Karpas-422 (cell line): ENCODE measurements around the gene MROH2A. TPM values are rescaled to one million over a fixed set of nuclear protein-coding genes. Genes with fewer than 3 reads are reported as not detected.

ENCODE experiments used
- DNase-seq: peaks from one replicate; pipeline ENCODE4 v3.0.0-alpha.2; 2015
- H2AFZ ChIP-seq: fragments of 200-600 bp; sonication (generic); 2 replicates; pipeline ENCODE4 v1.6.1; 2014; ENCODE audit warnings: antibody characterized with exemption, low read length, mixed read lengths
- H3K27ac ChIP-seq: fragments of 200-600 bp; sonication (generic); 2 replicates; pipeline ENCODE4 v1.5.1; 2014; ENCODE audit warnings: mild to moderate bottlenecking, low read length, moderate library complexity
- H3K27me3 ChIP-seq: fragments of 200-600 bp; sonication (generic); 2 replicates; pipeline ENCODE4 v1.6.1; 2014; ENCODE audit warnings: low read length, mixed read lengths
- H3K36me3 ChIP-seq: fragments of 200-600 bp; sonication (generic); 2 replicates; pipeline ENCODE4 v1.6.1; 2014; ENCODE audit warnings: low read length, mixed read lengths; ENCODE audit not compliant: insufficient read depth
- H3K4me1 ChIP-seq: fragments of 200-600 bp; sonication (generic); 2 replicates; pipeline ENCODE4 v1.6.1; 2014; ENCODE audit warnings: mild to moderate bottlenecking, low read length, mixed read lengths
- H3K4me2 ChIP-seq: fragments of 200-600 bp; sonication (generic); 2 replicates; pipeline ENCODE4 v1.6.1; 2014; ENCODE audit warnings: low read length, low read depth, mild to moderate bottlenecking; ENCODE audit not compliant: poor library complexity, severe bottlenecking
- H3K4me3 ChIP-seq: fragments of 200-600 bp; sonication (generic); 2 replicates; pipeline ENCODE4 v1.5.1; 2014; ENCODE audit warnings: mild to moderate bottlenecking, antibody characterized with exemption, low read length, mixed read lengths
- H3K79me2 ChIP-seq: fragments of 200-600 bp; sonication (generic); 2 replicates; pipeline ENCODE4 v1.6.1; 2014; ENCODE audit warnings: mild to moderate bottlenecking, low read length, mixed read lengths
- H3K9ac ChIP-seq: fragments of 200-600 bp; sonication (generic); 2 replicates; pipeline ENCODE4 v1.6.0; 2014; ENCODE audit warnings: low read length
- H3K9me2 ChIP-seq: fragments of 200-600 bp; sonication (generic), shearing (Covaris generic); replicated peaks from 2 replicates; pipeline ENCODE4 v1.6.0; 2014; ENCODE audit warnings: mild to moderate bottlenecking, low read length, moderate library complexity; ENCODE audit not compliant: insufficient read depth
- H3K9me3 ChIP-seq: fragments of 300-700, 200-600 bp; sonication (generic); 2 replicates; pipeline ENCODE4 v1.6.1; 2014; ENCODE audit warnings: low read length, mixed read lengths
- H4K20me1 ChIP-seq: fragments of 200-600 bp; sonication (generic); 2 replicates; pipeline ENCODE4 v1.6.1; 2014; ENCODE audit warnings: mild to moderate bottlenecking, antibody characterized with exemption, low read length, low read depth; ENCODE audit not compliant: insufficient read depth
- total RNA-seq: library from RNA; depleted of rRNA; stranded (reverse); fragments of >200 nt; shearing (Covaris generic); gene quantifications from 2 replicates; pipeline ENCODE4 v1.2.3, GENCODE V29; 2014; ENCODE audit warnings: low replicate concordance

Gene MROH2A
- total RNA-seq, 1 experiment from 2014 or later = 2.6 TPM

GRCh38 chr2:233799716-233800115 lies 21.6 kb downstream of the MROH2A start:
- DNase-seq = no peak
- H3K4me1 ChIP-seq = peaks cover 26% of the 10 kb centered on the region
- H2AFZ ChIP-seq = no peak overlapping the region
- H3K27me3 ChIP-seq = no peaks in the 10 kb centered on the region
- H3K79me2 ChIP-seq = no peaks in the 10 kb centered on the region
- no peak overlapping the region for H3K27ac ChIP-seq
- no peak overlapping the region for H3K4me2 ChIP-seq
- no peaks in the 10 kb centered on the region for H3K9me2 ChIP-seq
- H3K36me3 ChIP-seq = no peaks in the 10 kb centered on the region
- no peaks in the 10 kb centered on the region for H4K20me1 ChIP-seq
- no peaks in the 10 kb centered on the region for H3K9me3 ChIP-seq
- H3K9ac ChIP-seq = no peak overlapping the region
- no peak overlapping the region for H3K4me3 ChIP-seq

GRCh38 chr2:233800208-233800607 lies 22.1 kb downstream of the MROH2A start:
- Histone ChIP-seq H3K27ac (no peak overlapping the region), H3K4me3 (no peak overlapping the region), H3K9ac (no peak overlapping the region), H3K36me3 (no peaks in the 10 kb centered on the region), H3K79me2 (no peaks in the 10 kb centered on the region), H3K9me3 (no peaks in the 10 kb centered on the region), H3K27me3 (no peaks in the 10 kb centered on the region), H3K4me2 (no peak overlapping the region), H4K20me1 (no peaks in the 10 kb centered on the region), H2AFZ (no peak overlapping the region), H3K9me2 (no peaks in the 10 kb centered on the region), H3K4me1 (peaks cover 31% of the 10 kb centered on the region)
- DNase-seq = no peak

- Histone ChIP-seq H3K27ac (no peak overlapping the region), H2AFZ (no peak overlapping the region), H3K9ac (peak overlapping the region; percentile 32), H3K4me2 (peak overlapping the region; percentile 56), H3K9me3 (no peaks in the 10 kb centered on the region), H3K4me1 (peaks cover 43% of the 10 kb centered on the region), H3K36me3 (no peaks in the 10 kb centered on the region), H4K20me1 (no peaks in the 10 kb centered on the region), H3K4me3 (peak overlapping the region; percentile 5; the same call in 1 of the 2 replicates), H3K27me3 (no peaks in the 10 kb centered on the region), H3K79me2 (no peaks in the 10 kb centered on the region), H3K9me2 (no peaks in the 10 kb centered on the region)
- DNase-seq = peak; percentile 83
Measured at GRCh38 chr2:233801357-233802131, 23.4 kb downstream of the MROH2A start.

- DNase-seq = no peak
- Histone ChIP-seq H3K9me2 (no peaks in the 10 kb centered on the region), H3K4me2 (peak overlapping the region; percentile 56), H3K9me3 (no peaks in the 10 kb centered on the region), H3K36me3 (no peaks in the 10 kb centered on the region), H3K27ac (no peak overlapping the region), H3K4me1 (peaks cover 43% of the 10 kb centered on the region), H2AFZ (no peak overlapping the region), H3K9ac (peak overlapping the region; percentile 32; the same call in 1 of the 2 replicates), H3K27me3 (no peaks in the 10 kb centered on the region; the same call in 1 of the 2 replicates), H3K79me2 (no peaks in the 10 kb centered on the region), H4K20me1 (no peaks in the 10 kb centered on the region), H3K4me3 (peak overlapping the region; percentile 5; the same call in 1 of the 2 replicates)
Measured at GRCh38 chr2:233802132-233802815, 24.1 kb downstream of the MROH2A start.

- Histone ChIP-seq H3K36me3 (no peaks in the 10 kb centered on the region), H3K9me3 (no peaks in the 10 kb centered on the region), H2AFZ (no peak overlapping the region), H3K4me3 (no peak overlapping the region), H3K9me2 (no peaks in the 10 kb centered on the region), H3K4me2 (no peak overlapping the region), H4K20me1 (no peaks in the 10 kb centered on the region), H3K27ac (no peak overlapping the region), H3K27me3 (no peaks in the 10 kb centered on the region; the same call in 1 of the 2 replicates), H3K9ac (no peak overlapping the region), H3K79me2 (no peaks in the 10 kb centered on the region), H3K4me1 (peaks cover 43% of the 10 kb centered on the region)
- no peak for DNase-seq
Measured at GRCh38 chr2:233803292-233803911, 25.3 kb downstream of the MROH2A start.

GRCh38 chr2:233803994-233804393 lies 25.9 kb downstream of the MROH2A start:
- Histone ChIP-seq H3K9me2 (no peaks in the 10 kb centered on the region), H3K4me1 (peaks cover 43% of the 10 kb centered on the region), H3K4me3 (no peak overlapping the region), H3K27ac (no peak overlapping the region), H3K4me2 (no peak overlapping the region), H3K9me3 (no peaks in the 10 kb centered on the region), H4K20me1 (no peaks in the 10 kb centered on the region), H3K27me3 (no peaks in the 10 kb centered on the region; the same call in 1 of the 2 replicates), H3K36me3 (no peaks in the 10 kb centered on the region), H3K9ac (no peak overlapping the region), H2AFZ (no peak overlapping the region), H3K79me2 (no peaks in the 10 kb centered on the region)
- no peak for DNase-seq

- Histone ChIP-seq H3K27me3 (no peaks in the 10 kb centered on the region; the same call in 1 of the 2 replicates), H3K9me3 (no peaks in the 10 kb centered on the region), H3K4me2 (no peak overlapping the region), H3K4me3 (no peak overlapping the region), H3K79me2 (no peaks in the 10 kb centered on the region), H3K27ac (no peak overlapping the region), H3K4me1 (peaks cover 20% of the 10 kb centered on the region), H4K20me1 (no peaks in the 10 kb centered on the region), H3K9ac (no peak overlapping the region), H3K9me2 (no peaks in the 10 kb centered on the region), H3K36me3 (no peaks in the 10 kb centered on the region), H2AFZ (no peak overlapping the region)
- DNase-seq = peak; percentile 65
Measured at GRCh38 chr2:233807215-233807865, 29.2 kb downstream of the MROH2A start.
